HEK293 (cell line): ENCODE results near the gene NINJ1.

Experiments used
- BCL6B ChIP-seq: fragments of 450-650 bp; formaldehyde crosslinking; IDR thresholded peaks from 2 replicates; pipeline ENCODE4 v1.5.1; 2017; ENCODE audit warnings: missing biosample characterization, missing genetic modification characterization
- KLF1 ChIP-seq: fragments of 450-650 bp; formaldehyde crosslinking; IDR thresholded peaks from 2 replicates; pipeline ENCODE4 v1.5.1; 2016; ENCODE audit warnings: missing biosample characterization, missing genetic modification characterization
- KLF8 ChIP-seq: fragments of 450-650 bp; formaldehyde crosslinking; IDR thresholded peaks from 2 replicates; pipeline ENCODE4 v1.5.1; 2016; ENCODE audit warnings: missing biosample characterization, missing genetic modification characterization
- MYNN ChIP-seq: fragments of 450-650 bp; formaldehyde crosslinking; IDR thresholded peaks from 2 replicates; pipeline ENCODE4 v1.5.1; 2016; ENCODE audit warnings: missing biosample characterization, missing genetic modification characterization, borderline replicate concordance
- SETDB1 ChIP-seq: IDR thresholded peaks from one replicate; pipeline ENCODE4 v1.6.1; 2017; ENCODE audit warnings: mild to moderate bottlenecking, low read length, moderate library complexity, mixed read lengths; ENCODE audit not compliant: insufficient read length
- TCF7L2 ChIP-seq: IDR thresholded peaks from 2 replicates; pipeline ENCODE4 v1.6.1; 2011; ENCODE audit warnings: low read depth, mild to moderate bottlenecking, inconsistent platforms, low read length, moderate library complexity, borderline replicate concordance
- ZBTB11 ChIP-seq: fragments of 450-650 bp; formaldehyde crosslinking; conservative IDR thresholded peaks from 2 replicates; pipeline ENCODE4 v1.5.1; 2016; ENCODE audit warnings: low read depth, missing biosample characterization, missing genetic modification characterization
- ZBTB17 ChIP-seq: fragments of 450-650 bp; formaldehyde crosslinking; IDR thresholded peaks from 2 replicates; pipeline ENCODE4 v1.5.1; 2016; ENCODE audit warnings: missing biosample characterization, missing genetic modification characterization
- ZFHX2 ChIP-seq: fragments of 450-650 bp; formaldehyde crosslinking; conservative IDR thresholded peaks from 2 replicates; pipeline ENCODE4 v1.5.1; 2016; ENCODE audit warnings: missing biosample characterization, missing genetic modification characterization
- ZFP3 ChIP-seq: fragments of 450-650 bp; formaldehyde crosslinking; IDR thresholded peaks from 2 replicates; pipeline ENCODE4 v1.5.1; 2016; ENCODE audit warnings: low read depth, missing biosample characterization, missing genetic modification characterization
- ZNF132 ChIP-seq: fragments of 450-650 bp; formaldehyde crosslinking; IDR thresholded peaks from 2 replicates; pipeline ENCODE4 v1.5.1; 2017; ENCODE audit warnings: missing biosample characterization, missing genetic modification characterization, borderline replicate concordance
- ZNF157 ChIP-seq: fragments of 450-650 bp; formaldehyde crosslinking; IDR thresholded peaks from 2 replicates; pipeline ENCODE4 v1.5.1; 2016; ENCODE audit warnings: missing biosample characterization, missing genetic modification characterization
- ZNF169 ChIP-seq: fragments of 450-650 bp; formaldehyde crosslinking; IDR thresholded peaks from 2 replicates; pipeline ENCODE4 v1.5.1; 2016; ENCODE audit warnings: missing biosample characterization, missing genetic modification characterization
- ZNF184 ChIP-seq: fragments of 450-650 bp; IDR thresholded peaks from 2 replicates; pipeline ENCODE4 v1.5.1; 2018; ENCODE audit warnings: missing biosample characterization, mild to moderate bottlenecking, missing genetic modification characterization
- ZNF292 ChIP-seq: fragments of 450-650 bp; formaldehyde crosslinking; IDR thresholded peaks from 2 replicates; pipeline ENCODE4 v1.5.1; 2016; ENCODE audit warnings: low read depth, missing biosample characterization, missing genetic modification characterization, borderline replicate concordance
- ZNF341 ChIP-seq: fragments of 450-650 bp; formaldehyde crosslinking; IDR thresholded peaks from 2 replicates; pipeline ENCODE4; 2016; ENCODE audit warnings: low read depth, missing biosample characterization, missing genetic modification characterization
- ZNF350 ChIP-seq: fragments of 450-650 bp; formaldehyde crosslinking; IDR thresholded peaks from 2 replicates; pipeline ENCODE4 v1.5.0; 2017; ENCODE audit warnings: missing biosample characterization, mild to moderate bottlenecking, missing genetic modification characterization
- ZNF501 ChIP-seq: fragments of 450-650 bp; formaldehyde crosslinking; IDR thresholded peaks from 2 replicates; pipeline ENCODE4 v1.5.1; 2016; ENCODE audit warnings: missing biosample characterization, missing genetic modification characterization
- ZNF529 ChIP-seq: fragments of 450-650 bp; formaldehyde crosslinking; IDR thresholded peaks from 2 replicates; pipeline ENCODE4 v1.5.1; 2017; ENCODE audit warnings: missing genetic modification characterization, missing biosample characterization; ENCODE audit not compliant: insufficient replicate concordance
- ZNF600 ChIP-seq: fragments of 450-650 bp; formaldehyde crosslinking; IDR thresholded peaks from 2 replicates; pipeline ENCODE4 v1.5.1; 2016; ENCODE audit warnings: missing biosample characterization, missing genetic modification characterization
- ZNF626 ChIP-seq: fragments of 450-650 bp; sonication (Bioruptor Pico); formaldehyde crosslinking; IDR thresholded peaks from 2 replicates; pipeline ENCODE4 v1.5.1; 2018; ENCODE audit warnings: missing biosample characterization, missing genetic modification characterization, inconsistent platforms
- ZSCAN16 ChIP-seq: fragments of 450-650 bp; formaldehyde crosslinking; IDR thresholded peaks from 2 replicates; pipeline ENCODE4 v1.5.1; 2016; ENCODE audit warnings: missing biosample characterization, missing genetic modification characterization
- ZSCAN23 ChIP-seq: fragments of 450-650 bp; formaldehyde crosslinking; IDR thresholded peaks from 2 replicates; pipeline ENCODE4 v1.5.1; 2016; ENCODE audit warnings: missing biosample characterization, missing genetic modification characterization
- ZSCAN30 ChIP-seq: fragments of 450-650 bp; IDR thresholded peaks from 2 replicates; pipeline ENCODE4 v1.5.1; 2018; ENCODE audit warnings: missing biosample characterization, mild to moderate bottlenecking, missing genetic modification characterization, moderate library complexity
- TF ChIP-seq, protein P1 (sequence below): fragments of 450-650 bp; formaldehyde crosslinking; conservative IDR thresholded peaks from 2 replicates; pipeline ENCODE4 v1.5.1; 2016; ENCODE audit warnings: low read depth, missing biosample characterization, missing genetic modification characterization
- TF ChIP-seq, protein P2 (sequence below): fragments of 450-650 bp; formaldehyde crosslinking; IDR thresholded peaks from 2 replicates; pipeline ENCODE4 v1.5.1; 2016; ENCODE audit warnings: missing biosample characterization, missing genetic modification characterization, low read depth
- TF ChIP-seq, protein P3 (sequence below): fragments of 450-650 bp; formaldehyde crosslinking; IDR thresholded peaks from 2 replicates; pipeline ENCODE4 v1.5.1; 2016; ENCODE audit warnings: missing biosample characterization, missing genetic modification characterization

Gene NINJ1

DNA sequence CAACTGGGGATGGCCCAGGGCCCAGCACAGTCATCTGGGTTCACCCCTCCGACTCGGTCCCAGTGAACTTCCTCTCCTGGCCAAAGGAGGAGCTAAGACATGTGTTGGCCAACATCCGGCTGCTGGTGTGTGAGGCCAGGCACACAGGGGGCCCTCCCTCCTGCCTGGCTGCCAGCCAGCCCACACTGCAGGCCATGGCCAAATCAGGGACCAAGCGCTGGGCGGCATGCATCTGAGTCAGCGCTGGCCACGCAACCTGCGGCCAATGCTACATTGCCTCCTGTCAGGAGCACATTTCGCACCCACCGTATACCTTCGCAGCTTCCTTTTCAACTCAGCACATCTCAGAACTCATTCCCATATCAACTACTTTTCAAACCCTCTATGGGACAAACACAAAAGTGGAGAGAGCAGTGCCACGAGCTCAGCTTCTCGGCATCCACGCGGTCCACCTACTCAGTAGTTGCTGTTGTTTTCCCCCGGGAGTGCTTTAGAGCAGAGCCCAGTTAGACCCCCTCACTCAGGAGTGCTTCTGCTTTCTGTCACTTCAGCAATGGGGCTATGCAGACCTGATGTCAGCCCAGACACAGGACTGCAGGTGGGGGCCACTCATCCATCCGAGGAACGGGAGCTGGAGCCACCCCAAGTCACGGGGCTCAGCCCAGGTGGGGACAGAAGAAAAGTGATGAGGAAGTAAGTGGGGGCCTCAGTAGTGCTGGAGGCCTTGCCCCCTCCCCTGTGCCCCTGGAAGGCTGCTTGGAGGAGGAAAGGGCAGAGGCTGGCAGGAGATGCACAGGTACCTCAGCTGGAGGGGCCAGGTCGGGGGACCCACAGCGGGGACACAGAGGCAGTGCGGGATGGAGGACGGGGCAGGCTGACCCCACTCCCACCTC, 13.9 kb downstream of the NINJ1 start (continued):
- TF ChIP-seq, protein P1, sequence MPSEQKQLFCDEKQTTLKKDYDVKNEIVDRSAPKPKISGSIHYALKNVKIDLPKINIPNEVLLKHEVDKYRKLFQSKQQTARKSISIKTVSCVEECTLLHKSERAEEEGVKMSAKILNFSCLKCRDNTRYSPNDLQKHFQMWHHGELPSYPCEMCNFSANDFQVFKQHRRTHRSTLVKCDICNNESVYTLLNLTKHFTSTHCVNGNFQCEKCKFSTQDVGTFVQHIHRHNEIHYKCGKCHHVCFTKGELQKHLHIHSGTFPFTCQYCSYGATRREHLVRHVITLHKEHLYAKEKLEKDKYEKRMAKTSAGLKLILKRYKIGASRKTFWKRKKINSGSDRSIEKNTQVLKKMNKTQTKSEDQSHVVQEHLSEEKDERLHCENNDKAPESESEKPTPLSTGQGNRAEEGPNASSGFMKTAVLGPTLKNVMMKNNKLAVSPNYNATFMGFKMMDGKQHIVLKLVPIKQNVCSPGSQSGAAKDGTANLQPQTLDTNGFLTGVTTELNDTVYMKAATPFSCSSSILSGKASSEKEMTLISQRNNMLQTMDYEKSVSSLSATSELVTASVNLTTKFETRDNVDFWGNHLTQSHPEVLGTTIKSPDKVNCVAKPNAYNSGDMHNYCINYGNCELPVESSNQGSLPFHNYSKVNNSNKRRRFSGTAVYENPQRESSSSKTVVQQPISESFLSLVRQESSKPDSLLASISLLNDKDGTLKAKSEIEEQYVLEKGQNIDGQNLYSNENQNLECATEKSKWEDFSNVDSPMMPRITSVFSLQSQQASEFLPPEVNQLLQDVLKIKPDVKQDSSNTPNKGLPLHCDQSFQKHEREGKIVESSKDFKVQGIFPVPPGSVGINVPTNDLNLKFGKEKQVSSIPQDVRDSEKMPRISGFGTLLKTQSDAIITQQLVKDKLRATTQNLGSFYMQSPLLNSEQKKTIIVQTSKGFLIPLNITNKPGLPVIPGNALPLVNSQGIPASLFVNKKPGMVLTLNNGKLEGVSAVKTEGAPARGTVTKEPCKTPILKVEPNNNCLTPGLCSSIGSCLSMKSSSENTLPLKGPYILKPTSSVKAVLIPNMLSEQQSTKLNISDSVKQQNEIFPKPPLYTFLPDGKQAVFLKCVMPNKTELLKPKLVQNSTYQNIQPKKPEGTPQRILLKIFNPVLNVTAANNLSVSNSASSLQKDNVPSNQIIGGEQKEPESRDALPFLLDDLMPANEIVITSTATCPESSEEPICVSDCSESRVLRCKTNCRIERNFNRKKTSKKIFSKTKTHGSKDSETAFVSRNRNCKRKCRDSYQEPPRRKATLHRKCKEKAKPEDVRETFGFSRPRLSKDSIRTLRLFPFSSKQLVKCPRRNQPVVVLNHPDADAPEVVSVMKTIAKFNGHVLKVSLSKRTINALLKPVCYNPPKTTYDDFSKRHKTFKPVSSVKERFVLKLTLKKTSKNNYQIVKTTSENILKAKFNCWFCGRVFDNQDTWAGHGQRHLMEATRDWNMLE (tag by site-specific recombination), result 0 out of 2 replicates have a peak, but pooled peaks have one; percentile 22
- TF ChIP-seq ZNF292 (tag by site-specific recombination), result no peak
- TF ChIP-seq ZSCAN30, result no peak
- TF ChIP-seq ZNF529, result no peak
- TF ChIP-seq ZBTB17 (tag by site-specific recombination), result peak; percentile 24; the same call in 1 of the 2 replicates
- no peak for TF ChIP-seq ZSCAN16
- no peak for TF ChIP-seq ZNF157
- TF ChIP-seq ZNF350 (tag by site-specific recombination), result no peak
- no peak for TF ChIP-seq ZFP3 (tag by site-specific recombination)
- TF ChIP-seq, protein P2, sequence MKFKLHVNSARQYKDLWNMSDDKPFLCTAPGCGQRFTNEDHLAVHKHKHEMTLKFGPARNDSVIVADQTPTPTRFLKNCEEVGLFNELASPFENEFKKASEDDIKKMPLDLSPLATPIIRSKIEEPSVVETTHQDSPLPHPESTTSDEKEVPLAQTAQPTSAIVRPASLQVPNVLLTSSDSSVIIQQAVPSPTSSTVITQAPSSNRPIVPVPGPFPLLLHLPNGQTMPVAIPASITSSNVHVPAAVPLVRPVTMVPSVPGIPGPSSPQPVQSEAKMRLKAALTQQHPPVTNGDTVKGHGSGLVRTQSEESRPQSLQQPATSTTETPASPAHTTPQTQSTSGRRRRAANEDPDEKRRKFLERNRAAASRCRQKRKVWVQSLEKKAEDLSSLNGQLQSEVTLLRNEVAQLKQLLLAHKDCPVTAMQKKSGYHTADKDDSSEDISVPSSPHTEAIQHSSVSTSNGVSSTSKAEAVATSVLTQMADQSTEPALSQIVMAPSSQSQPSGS (tag by site-specific recombination), result no peak
- 0 out of 2 replicates have a peak, but pooled peaks have one; percentile 17 for TF ChIP-seq KLF8 (tag by site-specific recombination)
- TF ChIP-seq ZNF600 (tag by site-specific recombination), result 0 out of 2 replicates have a peak, but pooled peaks have one; percentile 13
- TF ChIP-seq ZNF341, result peak; percentile 26; the same call in 1 of the 2 replicates
- 0 out of 2 replicates have a peak, but pooled peaks have one; percentile 22 for TF ChIP-seq ZBTB11 (tag by site-specific recombination)
- TF ChIP-seq BCL6B (tag by site-specific recombination), result no peak
- TF ChIP-seq ZNF501, result no peak
- peak; percentile 32; the same call in 1 of the 2 replicates for TF ChIP-seq ZFHX2
- TF ChIP-seq, protein P3, sequence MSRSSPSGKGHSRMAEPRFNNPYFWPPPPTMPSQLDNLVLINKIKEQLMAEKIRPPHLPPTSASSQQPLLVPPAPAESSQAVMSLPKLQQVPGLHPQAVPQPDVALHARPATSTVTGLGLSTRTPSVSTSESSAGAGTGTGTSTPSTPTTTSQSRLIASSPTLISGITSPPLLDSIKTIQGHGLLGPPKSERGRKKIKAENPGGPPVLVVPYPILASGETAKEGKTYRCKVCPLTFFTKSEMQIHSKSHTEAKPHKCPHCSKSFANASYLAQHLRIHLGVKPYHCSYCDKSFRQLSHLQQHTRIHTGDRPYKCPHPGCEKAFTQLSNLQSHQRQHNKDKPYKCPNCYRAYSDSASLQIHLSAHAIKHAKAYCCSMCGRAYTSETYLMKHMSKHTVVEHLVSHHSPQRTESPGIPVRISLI (tag by site-specific recombination), result no peak
- no peak for TF ChIP-seq ZSCAN23
- no peak for TF ChIP-seq ZNF184 (tag by site-specific recombination)
- no peak for TF ChIP-seq MYNN
- no peak for TF ChIP-seq TCF7L2
- TF ChIP-seq ZNF626 (tag by site-specific recombination), result no peak
- no peak for TF ChIP-seq SETDB1
- no peak for TF ChIP-seq ZNF132 (tag by site-specific recombination)
- TF ChIP-seq KLF1 (tag by site-specific recombination), result peak; percentile 53
- TF ChIP-seq ZNF169 (tag by site-specific recombination), result no peak
